HG02870 (cell line): ENCODE data around the gene YY2.
"Not testable (repeated sequence)": the region's sequence is repeated elsewhere in the genome, so short reads cannot be mapped to it uniquely, and the experiment has no call there.

Experiments
- ATAC-seq: cut with Tn5 transposase; IDR thresholded peaks from one replicate; pipeline ENCODE4 v1.9.1; 2021; ENCODE audit warnings: mild to moderate bottlenecking, moderate library complexity; ENCODE audit not compliant: unreplicated experiment

The YY2 gene

GRCh38 chrX:21855937-21856415 lies at the start of gene YY2:
TSS of gene YY2 (plus strand) at chrX:21855987. CDS start at chrX:21856485, 498 bp downstream.
- ATAC-seq: no peak

GRCh38 chrX:21806691-21807090 lies 49.1 kb upstream of the YY2 start:
- ATAC-seq: no peak

DNA sequence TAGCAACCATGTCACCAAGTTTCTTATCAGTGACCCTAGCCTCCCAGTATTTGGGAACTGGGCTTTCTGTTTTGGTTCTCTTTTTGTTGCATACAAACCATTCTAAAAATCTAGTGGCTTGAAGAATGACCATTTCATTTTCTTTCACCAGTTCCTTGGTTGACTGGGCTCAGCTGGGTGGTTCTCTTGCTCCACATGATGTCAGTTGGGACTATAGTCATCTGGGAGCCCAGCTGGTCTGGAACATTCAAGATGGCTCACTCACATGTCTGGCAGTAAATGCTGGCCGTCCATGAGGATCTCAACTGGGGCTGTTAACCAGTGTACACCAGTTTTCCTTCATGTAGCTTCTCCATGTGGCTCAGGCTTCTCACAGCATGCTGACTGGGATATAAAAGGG lies 44.0 kb upstream of the YY2 start:
- no peak for ATAC-seq

DNA sequence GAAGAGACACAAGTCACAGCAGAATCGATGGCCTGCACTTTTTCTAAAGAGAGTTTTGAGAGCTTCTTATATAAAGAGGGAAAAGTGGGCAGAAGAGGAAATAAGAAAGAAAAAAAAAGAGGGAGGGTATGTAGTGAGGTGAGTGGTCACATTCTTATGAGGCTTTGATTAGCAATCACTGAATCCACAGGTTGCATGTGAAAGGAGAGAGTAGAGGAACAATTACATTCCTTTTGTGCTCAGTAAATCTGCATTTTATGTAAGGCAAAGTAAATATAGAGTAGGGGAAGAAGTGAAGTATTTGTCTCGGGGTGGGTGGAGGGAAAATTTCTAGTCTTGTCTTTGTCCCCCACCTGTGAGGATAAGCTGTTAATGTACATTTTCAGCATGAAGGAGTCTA lies 43.2 kb upstream of the YY2 start:
- ATAC-seq: no peak

- no peak for ATAC-seq
Measured at GRCh38 chrX:21813612-21814368, 42.0 kb upstream of the YY2 start.

DNA sequence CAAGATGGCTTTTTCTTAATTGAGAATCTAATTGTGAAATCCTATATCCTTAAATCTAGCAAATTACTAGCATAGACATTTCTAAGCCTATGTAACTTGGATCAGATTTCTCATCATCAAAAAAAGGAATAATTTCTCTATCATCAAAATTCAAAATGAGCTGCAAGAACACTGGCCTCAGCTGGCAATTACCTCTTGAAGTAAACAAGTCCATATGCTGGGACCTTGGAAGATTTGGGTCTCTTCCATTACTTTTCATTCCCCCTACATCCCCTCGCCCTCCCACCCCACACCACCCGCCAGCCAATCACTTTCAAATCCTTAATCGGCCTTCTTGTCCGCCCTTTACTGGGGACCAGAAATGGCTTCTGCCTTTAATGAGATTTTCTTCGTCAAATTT lies 39.7 kb upstream of the YY2 start:
- no peak for ATAC-seq

DNA sequence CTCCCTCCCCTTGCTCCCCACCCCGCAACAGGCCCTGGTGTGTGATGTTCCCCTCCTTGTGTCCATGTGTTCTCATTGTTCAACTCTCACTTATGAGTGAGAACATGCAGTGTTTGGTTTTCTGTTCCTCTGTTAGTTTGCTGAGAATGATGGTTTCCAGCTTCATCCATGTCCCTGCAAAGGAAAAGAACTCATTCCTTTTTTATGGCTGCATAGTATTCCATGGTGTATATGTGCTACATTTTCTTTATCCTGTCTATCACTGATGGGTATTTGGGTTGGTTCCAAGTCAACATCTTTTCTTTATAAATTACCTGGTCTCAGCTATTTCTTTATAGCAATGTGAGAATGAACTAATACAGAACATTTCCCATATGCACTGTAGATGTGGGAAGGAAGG lies 35.6 kb upstream of the YY2 start:
- not testable (repeated sequence) for ATAC-seq

GRCh38 chrX:21821875-21822274 lies 33.9 kb upstream of the YY2 start:
- ATAC-seq: no peak

- ATAC-seq: no peak
Measured at GRCh38 chrX:21831496-21831895, 24.3 kb upstream of the YY2 start.

DNA sequence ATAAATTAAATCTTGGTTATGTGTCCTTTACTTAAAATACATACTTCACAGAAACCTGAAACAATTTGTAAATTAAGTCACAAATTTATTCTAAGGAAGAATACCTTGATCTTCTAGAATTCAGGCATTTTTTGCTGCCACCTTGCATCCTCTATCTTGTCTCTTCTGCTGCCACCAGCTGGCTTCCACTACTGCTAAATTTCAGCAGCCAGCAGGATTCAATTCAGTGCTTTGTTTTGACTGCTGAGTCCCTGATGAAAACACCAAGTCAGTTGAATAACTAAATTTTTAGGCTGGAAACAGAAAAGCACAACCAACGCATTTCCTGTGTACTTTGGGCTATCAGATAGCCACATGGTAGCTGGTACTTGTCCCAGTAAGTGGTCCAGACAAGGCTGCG lies 18.7 kb upstream of the YY2 start:
- no peak for ATAC-seq

DNA sequence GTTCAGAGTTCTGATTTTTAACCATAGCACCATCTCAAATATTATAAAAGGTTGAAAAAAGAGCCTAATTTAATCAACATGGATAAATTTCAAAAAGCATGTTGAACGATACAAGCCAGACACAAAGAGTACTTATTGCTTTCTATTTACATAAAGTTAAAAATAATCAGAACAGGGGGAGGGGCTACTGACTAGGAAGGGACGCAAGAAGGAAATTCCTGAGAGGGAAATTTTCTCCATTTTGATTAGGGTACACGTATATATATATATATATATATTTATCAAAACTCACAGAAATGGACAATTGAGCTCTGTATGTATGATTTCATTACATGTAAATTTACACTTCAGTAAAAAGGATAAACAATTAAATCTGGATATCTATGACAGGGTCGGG lies 16.9 kb upstream of the YY2 start:
- no peak for ATAC-seq

- ATAC-seq: peak; percentile 73
Measured at GRCh38 chrX:21839334-21840192, 16.2 kb upstream of the YY2 start, which contains the start of gene MBTPS2. TSS of gene MBTPS2 (plus strand) at chrX:21839617. CDS start at chrX:21839735, 118 bp downstream.

DNA sequence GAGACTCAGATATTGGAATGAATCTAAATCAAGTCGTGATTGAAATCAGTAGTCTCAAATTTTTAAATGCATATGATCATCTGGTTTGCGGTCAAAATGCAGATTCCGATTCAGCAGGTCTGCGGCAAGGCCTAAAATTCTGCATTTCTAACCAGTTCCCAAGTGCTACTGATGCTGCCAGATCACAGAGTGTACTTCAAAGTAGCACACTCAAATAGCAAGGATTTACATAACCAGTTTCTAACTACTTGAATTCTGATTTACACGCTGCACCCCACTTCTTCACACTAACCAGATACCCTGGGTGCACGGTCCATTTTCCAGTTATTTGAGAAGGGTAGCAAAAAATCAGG lies 15.6 kb upstream of the YY2 start:
- peak; percentile 30 for ATAC-seq

- ATAC-seq: no peak
Measured at GRCh38 chrX:21843179-21843578, 12.6 kb upstream of the YY2 start.

DNA sequence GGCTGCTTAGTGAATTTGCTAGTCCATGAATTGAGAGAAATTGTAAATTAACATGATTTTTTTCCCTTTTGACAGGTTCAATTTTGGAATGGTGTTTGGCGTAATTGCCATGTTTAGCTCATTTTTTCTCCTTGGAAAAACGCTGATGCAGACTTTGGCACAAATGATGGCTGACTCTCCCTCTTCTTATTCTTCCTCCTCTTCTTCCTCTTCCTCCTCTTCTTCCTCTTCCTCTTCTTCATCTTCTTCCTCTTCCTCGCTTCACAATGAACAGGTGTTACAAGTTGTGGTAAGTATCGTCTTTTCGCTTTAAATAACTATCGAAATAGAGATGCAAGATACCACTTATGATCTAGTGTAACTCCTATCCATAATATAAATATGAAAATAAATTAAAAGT lies 10.7 kb upstream of the YY2 start:
- no peak for ATAC-seq

DNA sequence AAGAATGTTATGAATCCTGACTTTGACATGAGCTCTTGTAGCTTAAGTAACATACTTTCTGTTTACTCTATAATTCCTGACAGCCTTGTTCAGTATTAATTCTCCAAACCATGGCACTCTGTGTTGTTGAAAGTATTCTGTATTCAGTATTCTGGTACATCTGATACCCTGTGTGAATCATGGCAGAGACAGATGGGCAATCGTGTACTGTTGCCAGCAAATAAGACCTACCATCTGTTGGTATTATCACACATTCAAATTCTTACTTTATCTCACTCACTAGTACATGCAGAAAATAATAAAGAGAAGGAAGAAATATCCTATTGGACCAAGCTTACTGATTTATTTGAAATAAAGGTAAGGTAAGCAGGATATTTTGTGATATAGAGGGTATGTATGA lies 8.4 kb upstream of the YY2 start:
- no peak for ATAC-seq

GRCh38 chrX:21853578-21853977 lies 2.2 kb upstream of the YY2 start:
- no peak for ATAC-seq

GRCh38 chrX:21856504-21856903 lies 717 bp downstream of the YY2 start:
- no peak for ATAC-seq

GRCh38 chrX:21863241-21863640 lies 7.5 kb downstream of the YY2 start:
- no peak for ATAC-seq

- ATAC-seq: no peak
Measured at GRCh38 chrX:21865436-21865835, 9.6 kb downstream of the YY2 start.

- no peak for ATAC-seq
Measured at GRCh38 chrX:21870494-21870893, 14.7 kb downstream of the YY2 start.
